A549 (cell line): ENCODE measurements around the gene HNRNPUL1. TPM values are rescaled to one million over a fixed set of nuclear protein-coding genes. Genes with fewer than 3 reads are reported as not detected.
A peak's percentile ranks its signal among the peaks of the same experiment; 100 is the strongest.

ENCODE experiments used
- ATAC-seq, 2 experiments: fragments of 200-7000 bp in 1 of 2; fragments of >200 bp in 1 of 2; cut with Nextera tagmentation in 1 of 2; cut with Tn5 transposase in 1 of 2; 3 replicates each; pipeline versions ENCODE4 v1.8.0 to v1.9.1; 2018 to 2020; ENCODE audit warnings: mild to moderate bottlenecking in 1 of 2, moderate library complexity in 1 of 2
- CTCF ChIA-PET: fragments of 300-600 bp; sonication (Branson Sonifier 250); formaldehyde crosslinking; extraction: SDS; loops from one replicate; lab custom pipeline; 2021; ENCODE audit warnings: antibody characterized with exemption, inconsistent platforms; lab: Yijun Ruan, JAX
- POLR2A ChIA-PET: fragments of 350-600 bp; formaldehyde crosslinking; extraction: SDS; loops from one replicate; lab custom pipeline; 2021; ENCODE audit warnings: antibody characterized with exemption, inconsistent platforms; lab: Yijun Ruan, JAX
- DNase-seq, 2 experiments: peaks; one replicate each; pipeline versions ENCODE4 v3.0.0 to v3.0.0-alpha.2; 2011 to 2016; ENCODE audit warnings: low read depth in 1 of 2, low spot score in 1 of 2
- FAIRE-seq: peaks from 2 replicates; lab custom pipeline; 2011; peaks lifted over from hg19 to GRCh38; lab: Jason Lieb, UNC
- H3K27ac ChIP-seq, 2 experiments: fragments of >200 bp; sonication (Bioruptor Twin); formaldehyde crosslinking; 3 replicates each; pipeline ENCODE4 v1.5.1; 2016 to 2017
- H3K4me1 ChIP-seq: fragments of >200 bp; sonication (Bioruptor Twin); formaldehyde crosslinking; 3 replicates; pipeline ENCODE4 v1.6.1; 2016
- H3K4me2 ChIP-seq: fragments of >200 bp; sonication (Bioruptor Twin); formaldehyde crosslinking; 3 replicates; pipeline ENCODE4 v1.6.1; 2016
- H3K4me3 ChIP-seq: fragments of >200 bp; sonication (Bioruptor Twin); formaldehyde crosslinking; 3 replicates; pipeline ENCODE4 v1.5.1; 2016
- H3K9me3 ChIP-seq: fragments of >200 bp; sonication (Bioruptor Twin); formaldehyde crosslinking; 3 replicates; pipeline ENCODE4 v1.6.1; 2016
- CBX2 ChIP-seq: fragments of 200-600 bp; sonication (generic); IDR thresholded peaks from 2 replicates; pipeline ENCODE4 v1.6.1; 2016; ENCODE audit warnings: low read depth, mild to moderate bottlenecking, borderline replicate concordance
- CBX8 ChIP-seq: fragments of 200-600 bp; sonication (generic); IDR thresholded peaks from 2 replicates; pipeline ENCODE4 v1.6.1; 2016
- CEBPB ChIP-seq, 2 experiments: fragments of >200 bp in 1 of 2; sonication (Bioruptor Twin) in 1 of 2; formaldehyde crosslinking in 1 of 2; IDR thresholded peaks; 2 replicates each; pipeline ENCODE4 v1.6.1; 2012 to 2016
- FOSL2 ChIP-seq, 2 experiments: fragments of 450-650 bp in 1 of 2; fragments of >200 bp in 1 of 2; sonication (Bioruptor Twin) in 1 of 2; formaldehyde crosslinking; IDR thresholded peaks; 2 replicates each; pipeline versions ENCODE4 v1.5.0 to v1.6.1; 2016 to 2020; ENCODE audit warnings: mild to moderate bottlenecking in 1 of 2, moderate library complexity in 1 of 2
- GATA3 ChIP-seq: IDR thresholded peaks from 2 replicates; pipeline ENCODE4 v1.6.1; 2012; ENCODE audit warnings: borderline replicate concordance
- HDAC2 ChIP-seq: fragments of 200-600 bp; sonication (generic); IDR thresholded peaks from 2 replicates; pipeline ENCODE4 v1.6.1; 2016
- HOXA7 ChIP-seq: fragments of 250-450 bp; sonication (Bioruptor Pico); IDR thresholded peaks from 2 replicates; pipeline ENCODE4 v1.5.0; 2020; ENCODE audit warnings: mild to moderate bottlenecking, moderate library complexity
- JUN ChIP-seq, 2 experiments: fragments of >200 bp; sonication (Bioruptor Twin); formaldehyde crosslinking; IDR thresholded peaks; 2 replicates in 1 of 2; 3 replicates in 1 of 2; pipeline ENCODE4 v1.6.1; 2016 to 2017
- KDM5A ChIP-seq: fragments of 200-600 bp; sonication (generic); IDR thresholded peaks from 2 replicates; pipeline ENCODE4 v1.6.1; 2016; ENCODE audit warnings: antibody characterized with exemption, mild to moderate bottlenecking
- MYC ChIP-seq: IDR thresholded peaks from 2 replicates; pipeline ENCODE4 v1.6.1; 2012; ENCODE audit warnings: mild to moderate bottlenecking, inconsistent platforms, low read length, improper control_type of control experiment, borderline replicate concordance
- REST ChIP-seq: fragments of 200-600 bp; sonication (generic); IDR thresholded peaks from 2 replicates; pipeline ENCODE4 v1.6.1; 2016; ENCODE audit warnings: antibody characterized with exemption, mild to moderate bottlenecking, moderate library complexity
- WGBS: methylation state at CpG from one replicate; pipeline ENCODE4 v1.1.6; 2017; ENCODE audit errors: missing lambda C conversion rate; 5-methylcytosine and 5-hydroxymethylcytosine counted together
- polyA plus RNA-seq, 4 experiments: library from polyadenylated mRNA; depleted of rRNA in 3 of 4; stranded (reverse); fragments of >200 nt; fragmentation: RNase III in 1 of 4; extraction: RNeasy Plus Mini Kit Qiagen cat#74134 plus additional on column Dnase treatment in 1 of 4; gene quantifications; 2 replicates in 3 of 4; 3 replicates in 1 of 4; pipeline ENCODE4 v1.2.3, GENCODE V29; 2011 to 2017
- TF ChIP-seq, protein P1 (sequence below): fragments of 150-350 bp; IDR thresholded peaks from 2 replicates; pipeline ENCODE4 v1.6.1; 2014; ENCODE audit warnings: low read depth, mild to moderate bottlenecking, low read length

The HNRNPUL1 gene
- polyA plus RNA-seq, 2 of the 4 experiments (the other 2 are of a cell fraction), result 89.5 to 278 TPM

GRCh38 chr19:41274802-41275201 is 10.6 kb downstream of the HNRNPUL1 start:
- ChIA-PET POLR2A (interaction anchor here (0.9 to 1.7 kb wide), 2 partner anchors 11 kb away, joined by 3 to 7 read pairs; partner anchors contain the start of gene HNRNPUL1), CTCF (interaction anchor here (0.7 to 29.1 kb wide), 7 partner anchors 10 to 145 kb away, joined by 3 to 598 read pairs (median 11); partner anchors contain the start of genes CCDC97 and HNRNPUL1)
- Histone ChIP-seq H3K4me1 (no peaks in the 10 kb centered on the region), H3K4me3 (no peak overlapping the region), H3K9me3 (no peaks in the 10 kb centered on the region), H3K4me2 (no peak overlapping the region), H3K27ac (no peak overlapping the region)
- WGBS, result 96% methylated on average over 5 of the region's 5 CpGs
- no peak for DNase-seq
- FAIRE-seq, result peak; percentile 68
- TF ChIP-seq FOSL2 (IDR thresholded peaks at IDR 0.05) (no peak), FOSL2 (CRISPR knock-in tag; IDR thresholded peaks at IDR 0.05) (no peak), JUN (IDR thresholded peaks at IDR 0.05) (0 out of 5 replicates have a peak, but pooled peaks of 1 of the 2 experiments have one; percentile 24)
- TF ChIP-seq, protein P1, sequence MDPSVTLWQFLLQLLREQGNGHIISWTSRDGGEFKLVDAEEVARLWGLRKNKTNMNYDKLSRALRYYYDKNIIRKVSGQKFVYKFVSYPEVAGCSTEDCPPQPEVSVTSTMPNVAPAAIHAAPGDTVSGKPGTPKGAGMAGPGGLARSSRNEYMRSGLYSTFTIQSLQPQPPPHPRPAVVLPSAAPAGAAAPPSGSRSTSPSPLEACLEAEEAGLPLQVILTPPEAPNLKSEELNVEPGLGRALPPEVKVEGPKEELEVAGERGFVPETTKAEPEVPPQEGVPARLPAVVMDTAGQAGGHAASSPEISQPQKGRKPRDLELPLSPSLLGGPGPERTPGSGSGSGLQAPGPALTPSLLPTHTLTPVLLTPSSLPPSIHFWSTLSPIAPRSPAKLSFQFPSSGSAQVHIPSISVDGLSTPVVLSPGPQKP, result no peak
- ATAC-seq, result no peak

- FAIRE-seq (peak; percentile 87), ATAC-seq (no peak; a peak in 1 of 6 replicates), DNase-seq (no peak)
- Histone ChIP-seq H3K9me3 (no peaks in the 10 kb centered on the region), H3K4me1 (no peaks in the 10 kb centered on the region), H3K27ac (no peak overlapping the region), H3K4me3 (no peak overlapping the region), H3K4me2 (no peak overlapping the region)
- TF ChIP-seq GATA3 (no peak), HDAC2 (no peak), CEBPB (IDR thresholded peaks at IDR 0.05) (peak; percentile 84 to 91), CBX8 (no peak), KDM5A (no peak), REST (no peak), HOXA7 (CRISPR knock-in tag) (0 out of 2 replicates have a peak, but pooled peaks have one; percentile 11)
- WGBS, result 87% methylated on average over 3 of the region's 3 CpGs
- ChIA-PET CTCF (interaction anchor here (2.5 to 29.1 kb wide), 3 partner anchors 14 to 72 kb away, joined by 10 to 598 read pairs (median 11); partner anchors contain the start of gene CCDC97), POLR2A (interaction anchor here (1.8 to 2.0 kb wide), 2 partner anchors 9 to 12 kb away, joined by 6 read pairs; partner anchors contain the start of gene HNRNPUL1)
Observed at GRCh38 chr19:41276231-41276630, 12.1 kb downstream of the HNRNPUL1 start.

- FAIRE-seq (peak; percentile 94), ATAC-seq (no peak), DNase-seq (no peak)
- ChIA-PET POLR2A (interaction anchor here (0.7 to 1.3 kb wide), 2 partner anchors 15 kb away, joined by 5 to 6 read pairs; no protein-coding TSS in a partner anchor), CTCF (interaction anchor here (0.8 to 29.1 kb wide), 6 partner anchors 15 to 151 kb away, joined by 3 to 598 read pairs (median 6); partner anchors contain the start of genes CCDC97 and HNRNPUL1)
- no peaks in the 10 kb centered on the region for H3K4me1 ChIP-seq
- TF ChIP-seq JUN (IDR thresholded peaks at IDR 0.05) (0 out of 5 replicates have a peak, but pooled peaks of 1 of the 2 experiments have one; percentile 19), MYC (0 out of 2 replicates have a peak, but pooled peaks have one; percentile 12), CBX2 (no peak)
- no peak overlapping the region for H3K4me2 ChIP-seq
- 87% methylated on average over 2 of the region's 2 CpGs for WGBS
- H3K27ac ChIP-seq, result no peak overlapping the region
- H3K9me3 ChIP-seq, result no peaks in the 10 kb centered on the region
- H3K4me3 ChIP-seq, result no peak overlapping the region
Observed at GRCh38 chr19:41278478-41278877, 14.3 kb downstream of the HNRNPUL1 start.
